Fibroblast of lung (primary cell): ENCODE measurements around the gene GGACT.

Source experiments
- EZH2 ChIP-seq: IDR thresholded peaks from 2 replicates; pipeline ENCODE4 v1.5.1; 2012; ENCODE audit warnings: low read length, control low read depth, mild to moderate bottlenecking; ENCODE audit errors: missing control alignments
- TF ChIP-seq, protein P1 (sequence below), 2 donors: IDR thresholded peaks in 1 of 2; conservative IDR thresholded peaks in 1 of 2; 1 replicate in 1 of 2; 2 replicates in 1 of 2; pipeline ENCODE4 v1.5.1; 2011 to 2012; ENCODE audit warnings: low read length in 2 of 2, control low read depth in 1 of 2, inconsistent platforms in 1 of 2, low read depth in 1 of 2, mild to moderate bottlenecking in 1 of 2

GRCh38 chr13:100515410-100515800, 73.2 kb downstream of the GGACT start:
- TF ChIP-seq, protein P1, sequence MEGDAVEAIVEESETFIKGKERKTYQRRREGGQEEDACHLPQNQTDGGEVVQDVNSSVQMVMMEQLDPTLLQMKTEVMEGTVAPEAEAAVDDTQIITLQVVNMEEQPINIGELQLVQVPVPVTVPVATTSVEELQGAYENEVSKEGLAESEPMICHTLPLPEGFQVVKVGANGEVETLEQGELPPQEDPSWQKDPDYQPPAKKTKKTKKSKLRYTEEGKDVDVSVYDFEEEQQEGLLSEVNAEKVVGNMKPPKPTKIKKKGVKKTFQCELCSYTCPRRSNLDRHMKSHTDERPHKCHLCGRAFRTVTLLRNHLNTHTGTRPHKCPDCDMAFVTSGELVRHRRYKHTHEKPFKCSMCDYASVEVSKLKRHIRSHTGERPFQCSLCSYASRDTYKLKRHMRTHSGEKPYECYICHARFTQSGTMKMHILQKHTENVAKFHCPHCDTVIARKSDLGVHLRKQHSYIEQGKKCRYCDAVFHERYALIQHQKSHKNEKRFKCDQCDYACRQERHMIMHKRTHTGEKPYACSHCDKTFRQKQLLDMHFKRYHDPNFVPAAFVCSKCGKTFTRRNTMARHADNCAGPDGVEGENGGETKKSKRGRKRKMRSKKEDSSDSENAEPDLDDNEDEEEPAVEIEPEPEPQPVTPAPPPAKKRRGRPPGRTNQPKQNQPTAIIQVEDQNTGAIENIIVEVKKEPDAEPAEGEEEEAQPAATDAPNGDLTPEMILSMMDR (conservative IDR thresholded peaks at IDR 0.05 in 1 of 2, IDR thresholded peaks at IDR 0.05 in 1 of 2; ENCODE audit: low read depth in 1 of 2, low read length in 2 of 2): no peak
- TF ChIP-seq EZH2: no peak
